DOHH2 (cell line): ENCODE measurements around the gene TJP2.

Experiments
- CTCF ChIP-seq: fragments of 200-600 bp; sonication (generic); IDR thresholded peaks from one replicate; pipeline ENCODE4 v1.5.1; 2014; ENCODE audit warnings: antibody characterized with exemption, mild to moderate bottlenecking, low read depth, low read length; ENCODE audit not compliant: poor library complexity, severe bottlenecking
- EZH2phosphoT487 ChIP-seq: fragments of 200-600 bp; sonication (generic); IDR thresholded peaks from 2 replicates; pipeline ENCODE4 v1.6.1; 2017; ENCODE audit warnings: borderline replicate concordance, mild to moderate bottlenecking, antibody characterized with exemption, low read length, moderate library complexity, mixed read lengths

- TF ChIP-seq CTCF (no peak), EZH2phosphoT487 (no peak)
Observed at GRCh38 chr9:69180670-69181069, 6.6 kb downstream of the TJP2 start.
